GM08714 (cell line): ENCODE results near the gene ABHD3.
"Not testable (repeated sequence)": the region's sequence is repeated elsewhere in the genome, so short reads cannot be mapped to it uniquely, and the experiment has no call there.

Experiments
- H3K4me3 ChIP-seq: fragments of 200-500 bp; sonication (Bioruptor generic); 2 replicates; pipeline ENCODE4 v1.5.1; 2014; ENCODE audit warnings: mild to moderate bottlenecking, low read length, inconsistent platforms
- ZNF274 ChIP-seq: IDR thresholded peaks from 2 replicates; pipeline ENCODE4 v1.6.1; 2012; ENCODE audit warnings: mild to moderate bottlenecking, low read depth, low read length

The ABHD3 gene

GRCh38 chr18:21733011-21733410 lies 28.4 kb upstream of the ABHD3 start:
- TF ChIP-seq ZNF274, result no peak
- H3K4me3 ChIP-seq, result no peak overlapping the region

GRCh38 chr18:21727702-21728101 lies 23.1 kb upstream of the ABHD3 start:
- no peak overlapping the region for H3K4me3 ChIP-seq
- no peak for TF ChIP-seq ZNF274

- no peak for TF ChIP-seq ZNF274
These were observed 20.6 kb upstream of the ABHD3 start for GRCh38 chr18:21725201-21725600.

GRCh38 chr18:21722687-21723086 lies 18.1 kb upstream of the ABHD3 start:
- no peak for TF ChIP-seq ZNF274

More at GRCh38 chr18:21725201-21725600, 20.6 kb upstream of the ABHD3 start:
- no peak overlapping the region for H3K4me3 ChIP-seq

GRCh38 chr18:21714474-21714873 lies 9.9 kb upstream of the ABHD3 start:
- TF ChIP-seq ZNF274, result no peak

More at GRCh38 chr18:21722687-21723086, 18.1 kb upstream of the ABHD3 start:
- no peak overlapping the region for H3K4me3 ChIP-seq

GRCh38 chr18:21707130-21707529 lies 2.6 kb upstream of the ABHD3 start:
- not testable (repeated sequence) for H3K4me3 ChIP-seq

More at GRCh38 chr18:21714474-21714873, 9.9 kb upstream of the ABHD3 start:
- no peak overlapping the region for H3K4me3 ChIP-seq

GRCh38 chr18:21706386-21706865 lies 1.9 kb upstream of the ABHD3 start:
- no peak overlapping the region for H3K4me3 ChIP-seq
- TF ChIP-seq ZNF274, result no peak

GRCh38 chr18:21703241-21703820 lies 1.2 kb downstream of the ABHD3 start:
- peak overlapping the region; percentile 95 for H3K4me3 ChIP-seq
- TF ChIP-seq ZNF274, result no peak

GRCh38 chr18:21702602-21703001 lies 2.0 kb downstream of the ABHD3 start:
- no peak overlapping the region; the same call in 1 of the 2 replicates for H3K4me3 ChIP-seq
- no peak for TF ChIP-seq ZNF274

GRCh38 chr18:21701621-21702020 lies 3.0 kb downstream of the ABHD3 start:
- no peak overlapping the region for H3K4me3 ChIP-seq
- TF ChIP-seq ZNF274, result no peak

- no peak for TF ChIP-seq ZNF274
- no peak overlapping the region for H3K4me3 ChIP-seq
These were observed 4.0 kb downstream of the ABHD3 start for GRCh38 chr18:21700528-21701075.

GRCh38 chr18:21693322-21693721 lies 11.3 kb downstream of the ABHD3 start:
- H3K4me3 ChIP-seq, result no peak overlapping the region
- TF ChIP-seq ZNF274, result no peak

- no peak overlapping the region for H3K4me3 ChIP-seq
- no peak for TF ChIP-seq ZNF274
These were observed 14.8 kb downstream of the ABHD3 start for GRCh38 chr18:21689736-21690135.

GRCh38 chr18:21686282-21687105 lies 18.1 kb downstream of the ABHD3 start:
- no peak for TF ChIP-seq ZNF274
- no peak overlapping the region; the same call in 1 of the 2 replicates for H3K4me3 ChIP-seq

GRCh38 chr18:21685556-21685981 lies 19.0 kb downstream of the ABHD3 start:
- H3K4me3 ChIP-seq, result peak overlapping the region; percentile 23; the same call in 1 of the 2 replicates
